ENCODE measurements around the gene ARIH1.

The ARIH1 gene

DNA sequence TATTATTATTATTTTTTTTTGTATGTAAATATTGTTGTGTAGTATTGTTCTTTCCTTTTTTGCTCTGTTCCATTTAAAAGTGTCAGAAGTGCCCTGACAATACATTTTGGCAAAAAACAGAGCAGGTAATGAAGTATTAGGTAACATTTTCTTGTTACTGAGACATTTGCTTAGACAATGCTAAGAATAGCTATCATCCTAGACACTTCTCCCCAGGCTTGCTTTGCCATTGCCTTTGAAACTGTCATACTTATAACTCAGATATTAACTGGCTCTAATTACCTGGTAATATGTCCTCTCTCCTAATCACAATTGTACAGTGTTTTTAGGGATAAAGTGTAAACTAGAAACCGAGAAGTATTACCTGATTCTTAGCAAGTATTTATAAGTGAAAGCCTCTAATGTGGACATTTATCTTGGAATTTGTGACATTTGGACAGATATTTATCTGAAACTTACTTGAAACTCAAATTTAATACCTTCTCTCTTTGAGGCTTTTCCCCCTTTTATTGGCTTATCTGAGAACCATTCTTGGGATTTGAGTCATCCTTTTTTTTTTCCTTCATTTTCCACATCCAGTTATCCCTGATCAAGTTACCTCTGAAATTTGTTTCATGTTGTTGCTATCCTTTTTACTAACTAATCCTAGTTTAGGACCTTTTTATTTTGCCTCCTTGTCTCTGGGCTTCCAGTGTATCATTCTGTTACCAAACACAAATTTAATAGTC, 13.1 kb downstream of the ARIH1 start:
- DNase-seq: no peak

DNA sequence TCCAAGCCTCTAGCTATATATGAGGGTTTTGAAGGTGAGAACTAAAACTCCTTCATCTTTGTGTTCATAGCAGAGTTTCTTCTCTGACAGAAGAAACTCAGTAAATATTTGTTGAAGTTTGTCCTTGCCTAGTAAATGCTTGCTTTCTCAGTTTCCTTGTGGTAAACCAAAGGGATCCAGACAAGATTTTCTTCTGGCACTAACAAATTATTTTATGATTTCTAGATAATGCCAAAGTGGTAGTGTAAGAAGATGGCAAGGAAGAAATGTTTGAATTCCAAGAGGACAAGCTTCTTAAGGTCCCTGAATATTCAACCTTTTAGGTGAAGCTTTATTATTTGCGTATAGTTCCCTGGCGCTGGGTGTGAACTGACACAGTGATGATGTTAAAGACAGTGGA, 14.4 kb downstream of the ARIH1 start:
- DNase-seq: no peak

DNA sequence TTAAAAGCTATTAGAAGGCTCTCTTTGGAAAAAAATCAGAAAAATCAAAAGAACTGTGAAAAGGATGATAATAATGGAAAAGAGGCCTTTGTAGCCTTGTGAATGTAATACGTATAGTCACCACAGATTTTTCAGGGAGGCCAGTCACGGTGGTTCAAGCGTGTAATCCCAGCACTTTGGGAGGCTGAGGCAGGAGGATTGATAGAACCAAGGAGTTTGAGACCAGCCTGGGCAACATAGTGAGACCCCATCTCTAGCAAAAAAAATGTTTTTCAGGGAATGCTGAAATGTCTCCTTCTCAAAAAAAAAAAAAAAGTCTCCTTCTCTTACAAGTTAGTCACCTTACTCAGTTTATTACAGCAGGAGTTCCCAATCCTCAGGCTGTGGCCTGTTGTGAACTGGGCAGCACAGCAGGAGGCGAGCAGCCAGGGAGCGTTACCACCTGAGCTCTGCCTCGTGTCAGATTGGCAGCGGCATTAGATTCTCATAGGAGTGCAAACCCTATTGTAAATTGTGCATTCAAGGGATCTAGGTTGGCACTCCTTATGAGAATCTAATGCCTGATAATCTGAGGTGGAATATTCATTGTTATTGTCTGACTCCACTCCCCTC, 15.9 kb downstream of the ARIH1 start:
- DNase-seq: no peak

GRCh38 chr15:72491768-72492167, 17.6 kb downstream of the ARIH1 start:
- no peak for DNase-seq

GRCh38 chr15:72492733-72493132, 18.6 kb downstream of the ARIH1 start:
- DNase-seq: no peak

DNA sequence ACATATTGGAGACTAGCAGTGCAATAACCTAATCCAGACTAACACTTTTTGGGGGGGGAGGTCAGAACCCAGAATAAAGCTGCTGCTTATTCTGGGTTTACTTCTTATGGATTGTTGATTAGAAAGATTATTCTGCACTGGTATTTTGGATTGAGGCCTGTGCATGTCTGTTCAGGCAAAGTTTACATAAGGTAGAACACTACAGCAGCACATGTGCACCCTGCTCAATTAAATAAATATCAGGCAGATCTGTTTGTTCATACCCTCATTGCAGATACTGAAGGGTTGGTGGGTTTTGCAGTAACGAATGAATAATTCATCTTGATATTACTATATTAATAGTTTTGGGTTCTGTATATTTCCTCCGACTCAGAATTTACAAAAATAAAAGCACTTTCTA, 19.1 kb downstream of the ARIH1 start:
- no peak for DNase-seq

DNA sequence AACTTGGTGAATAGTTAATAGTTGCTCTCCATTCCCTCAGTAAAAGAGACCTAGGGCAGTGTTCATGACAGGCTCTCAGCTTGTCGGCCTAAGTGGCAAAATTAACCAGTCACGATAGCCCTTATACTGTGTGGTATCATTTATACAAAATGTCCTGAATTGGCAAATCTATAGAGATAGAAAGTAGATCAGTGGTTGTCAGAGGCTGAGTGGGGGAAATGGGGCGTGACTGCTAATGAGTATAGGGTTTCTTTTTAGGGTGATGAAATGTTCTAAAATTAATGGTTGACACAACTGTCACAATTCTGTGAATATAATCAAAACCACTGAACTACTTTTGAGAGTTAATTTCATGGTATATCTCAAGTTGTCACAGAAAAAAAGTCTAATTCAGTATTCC, 20.9 kb downstream of the ARIH1 start:
- DNase-seq: no peak

DNA sequence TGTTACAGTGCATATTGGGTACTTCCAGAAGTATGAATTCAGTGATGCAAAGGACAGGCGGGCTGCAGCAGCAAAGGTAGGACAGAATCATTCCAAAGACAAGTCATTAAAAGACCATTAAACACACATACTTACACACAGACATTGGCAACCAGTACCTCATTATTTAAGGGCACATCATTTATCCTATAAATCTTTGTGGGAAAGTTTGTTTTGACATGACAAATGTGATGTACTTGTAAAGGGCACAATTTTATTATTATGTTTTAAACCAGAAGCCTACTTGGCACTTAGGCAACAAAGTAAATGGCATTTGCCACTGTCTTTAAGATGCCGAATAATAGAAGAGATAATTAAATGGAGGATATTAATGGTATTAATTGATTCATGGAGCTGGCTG, 22.7 kb downstream of the ARIH1 start:
- DNase-seq: no peak

- no peak for DNase-seq
Observed at GRCh38 chr15:72497402-72497801, 23.3 kb downstream of the ARIH1 start.

DNA sequence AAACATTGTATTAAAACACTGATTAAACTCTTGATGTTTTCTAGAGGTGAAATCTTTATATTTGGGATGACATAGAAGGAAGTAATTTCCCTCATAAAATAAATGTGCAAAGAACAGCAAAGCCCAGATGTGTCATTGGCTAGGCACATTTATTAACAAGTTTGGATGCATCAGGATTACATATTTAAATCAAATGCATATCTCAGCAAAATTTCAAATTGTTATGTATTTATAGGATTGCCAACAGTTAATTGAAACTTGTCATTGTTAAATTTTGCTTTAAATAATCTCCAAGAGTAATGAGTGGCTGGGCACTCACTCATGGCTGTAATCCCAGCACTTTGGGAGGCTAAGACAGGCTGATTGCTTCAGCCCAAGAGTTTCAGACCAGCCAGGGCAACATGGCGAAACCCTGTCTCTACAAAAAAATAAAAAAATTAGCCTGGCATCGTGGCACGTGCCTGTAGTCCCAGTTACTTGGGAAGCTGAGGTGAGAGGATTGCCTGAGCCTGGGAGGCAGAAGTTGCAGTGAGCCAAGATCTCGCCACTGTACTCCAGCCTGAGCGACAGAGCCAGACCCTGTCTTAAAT, 28.2 kb downstream of the ARIH1 start:
- no peak for DNase-seq

DNA sequence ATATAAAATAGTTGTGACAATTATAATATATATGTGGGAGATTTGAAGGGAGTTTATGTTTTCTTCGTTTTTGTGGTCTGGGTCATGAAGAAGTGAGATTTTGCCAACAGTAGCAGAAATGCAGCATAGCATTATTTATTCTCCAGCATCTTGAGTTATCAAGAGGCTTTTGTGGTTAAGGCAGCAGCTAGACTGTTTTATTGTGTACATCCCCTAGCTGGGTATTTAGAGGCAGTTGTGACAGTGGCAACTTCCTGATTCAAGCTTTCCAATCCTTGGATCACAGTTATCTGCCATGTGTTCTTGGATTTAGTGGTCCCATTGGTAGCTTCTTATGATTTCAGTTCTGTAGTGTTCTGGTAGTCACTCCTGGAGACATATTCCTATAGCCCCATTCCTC, 29.0 kb downstream of the ARIH1 start:
- DNase-seq: no peak

- no peak for DNase-seq
Observed at GRCh38 chr15:72507402-72508092, 33.4 kb downstream of the ARIH1 start.

- DNase-seq: no peak
Observed at GRCh38 chr15:72509484-72509883, 35.4 kb downstream of the ARIH1 start.

DNA sequence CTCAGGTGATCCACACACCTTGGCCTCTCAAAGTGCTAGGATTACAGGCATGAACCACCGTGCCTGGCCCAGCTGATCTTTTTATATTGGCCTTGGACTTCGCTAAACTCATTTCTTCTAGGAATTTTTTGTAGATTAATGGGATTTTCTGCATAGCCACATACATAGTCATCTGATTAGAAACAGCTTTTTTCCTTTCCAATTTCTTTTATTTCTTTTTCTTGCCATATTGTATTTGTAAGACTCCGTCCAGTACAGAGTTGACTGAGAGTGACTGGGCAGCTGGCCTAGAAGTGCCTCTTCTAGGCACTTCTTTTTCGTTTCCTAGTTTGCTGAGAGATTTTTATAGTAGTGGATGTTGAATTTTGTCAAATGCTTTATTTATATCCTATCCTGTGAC, 37.4 kb downstream of the ARIH1 start:
- no peak for DNase-seq

DNA sequence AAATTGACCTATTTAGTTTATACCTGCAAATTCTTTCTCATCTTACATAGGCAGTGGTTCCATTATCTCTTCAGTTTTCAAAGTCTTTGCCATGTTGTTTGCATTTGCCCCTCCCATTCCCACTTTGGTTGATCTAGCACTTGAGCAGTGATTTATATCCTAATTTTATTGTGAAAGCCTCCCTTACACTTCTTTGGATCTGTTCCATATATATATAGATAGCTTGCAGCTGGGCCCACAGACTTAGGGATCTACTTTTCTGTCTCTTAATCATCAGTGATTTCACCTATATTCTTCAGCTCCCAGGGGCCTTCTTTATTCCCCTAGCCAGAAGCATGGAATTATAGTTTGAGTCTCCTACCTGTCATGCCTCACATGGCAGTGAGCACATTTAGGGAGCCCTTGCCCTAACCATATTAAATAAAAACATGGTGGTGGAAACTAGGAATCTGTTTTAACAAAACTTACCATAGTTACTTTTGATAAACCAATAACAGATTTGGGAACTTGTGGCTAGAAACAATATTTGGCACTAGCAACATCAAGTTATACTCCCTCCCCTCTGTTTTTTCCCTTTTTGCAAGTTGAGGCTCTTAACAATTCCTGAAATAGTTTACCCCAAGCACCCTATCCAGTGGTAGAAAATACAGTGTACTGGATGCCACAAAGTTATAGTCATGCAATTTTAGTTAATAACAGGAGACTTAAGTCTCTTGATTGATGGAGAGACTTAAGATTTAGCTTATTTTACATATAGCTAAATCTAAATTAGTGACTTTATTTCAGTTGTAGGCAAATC, 41.7 kb downstream of the ARIH1 start:
- DNase-seq: no peak

DNA sequence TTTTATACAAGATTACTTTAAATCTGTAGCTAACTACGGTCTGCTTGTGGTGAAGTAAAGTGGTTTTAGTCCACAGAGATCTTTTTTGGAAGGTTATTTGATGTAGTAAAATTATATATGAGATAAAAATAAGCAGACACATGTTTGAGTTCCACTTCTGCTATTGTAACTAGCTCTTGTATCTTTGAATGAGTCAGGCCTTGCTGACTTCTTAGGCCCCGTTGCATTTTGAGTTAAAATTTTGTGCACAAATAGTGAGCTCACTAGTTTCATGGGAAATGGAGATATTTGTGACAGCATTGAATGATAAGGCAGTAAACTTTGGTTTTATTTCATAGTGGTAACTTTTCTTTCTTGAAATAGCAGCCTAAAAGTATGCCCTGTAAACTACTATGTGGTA, 42.6 kb downstream of the ARIH1 start:
- DNase-seq: no peak

GRCh38 chr15:72521682-72522081, 47.6 kb downstream of the ARIH1 start:
- DNase-seq: no peak

GRCh38 chr15:72532991-72533601, 59.0 kb downstream of the ARIH1 start:
- DNase-seq: no peak

DNA sequence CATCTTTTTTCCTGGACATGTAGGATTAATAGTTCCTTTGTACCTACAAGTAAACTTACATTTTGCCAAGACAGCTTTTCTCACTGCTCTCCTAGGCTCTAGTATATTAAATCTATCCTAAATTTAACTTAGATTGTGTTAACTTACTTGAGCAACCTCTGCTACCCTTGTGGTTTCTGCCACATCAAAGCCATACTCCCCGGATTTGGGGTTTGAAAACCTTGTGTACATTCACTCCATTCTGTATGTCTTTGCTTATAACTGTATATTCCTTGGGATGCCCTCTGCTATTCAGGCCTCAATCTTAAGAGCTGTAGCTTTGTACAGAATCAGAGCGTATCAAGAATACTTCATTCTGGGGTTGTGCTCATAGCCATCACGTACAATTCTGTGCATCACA, 60.4 kb downstream of the ARIH1 start:
- no peak for DNase-seq

DNA sequence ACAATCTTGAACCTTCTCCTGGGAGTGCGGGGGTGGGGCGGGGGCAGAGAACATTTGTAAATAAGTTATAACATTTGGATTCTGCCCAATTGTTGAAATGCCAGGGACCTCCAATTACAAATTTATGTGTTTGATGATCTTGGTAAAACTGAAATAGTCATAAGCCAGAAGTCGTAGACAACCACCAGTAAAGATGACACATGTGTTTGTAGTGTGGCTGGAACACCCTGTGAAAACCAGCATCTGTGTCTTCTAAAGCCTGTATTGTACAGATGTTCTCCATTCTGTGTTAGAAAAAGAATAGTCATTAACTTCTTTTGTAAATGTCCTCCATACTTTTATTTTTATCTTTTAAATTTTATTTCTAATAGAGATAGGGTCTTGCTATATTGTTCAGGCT, 61.8 kb downstream of the ARIH1 start:
- DNase-seq: no peak

DNA sequence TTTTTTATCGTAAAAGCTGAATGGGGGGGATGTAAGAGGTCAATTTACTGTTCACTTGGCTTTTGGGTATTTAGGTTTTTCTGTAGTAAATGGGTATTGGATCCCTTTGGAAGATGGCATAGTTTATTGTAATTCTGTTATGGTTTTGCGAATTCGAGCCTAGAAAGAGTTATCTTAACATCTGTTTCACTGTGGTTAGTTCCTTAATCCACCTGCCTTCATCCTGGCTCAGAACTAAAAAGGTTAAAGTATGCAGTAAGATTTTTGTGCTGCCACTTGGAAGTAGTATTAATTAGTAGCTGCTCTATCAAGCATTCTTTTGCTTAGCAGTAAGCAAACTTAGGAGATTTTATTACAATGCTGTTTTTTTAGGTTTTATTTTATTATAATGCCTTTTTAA, 62.4 kb downstream of the ARIH1 start:
- DNase-seq: no peak

Measured in hypothalamus (tissue), 51 donors.